Measurements from ENCODE around the gene ABTB2. TPM values are rescaled to one million over a fixed set of nuclear protein-coding genes. Genes with fewer than 3 reads are reported as not detected.

Gene ABTB2
- total and polyA plus RNA-seq, 2 of the 8 experiments (the other 6 are each of a cell fraction or from before 2014, with no cell fraction given) = 7.7 to 10.2 TPM

DNA sequence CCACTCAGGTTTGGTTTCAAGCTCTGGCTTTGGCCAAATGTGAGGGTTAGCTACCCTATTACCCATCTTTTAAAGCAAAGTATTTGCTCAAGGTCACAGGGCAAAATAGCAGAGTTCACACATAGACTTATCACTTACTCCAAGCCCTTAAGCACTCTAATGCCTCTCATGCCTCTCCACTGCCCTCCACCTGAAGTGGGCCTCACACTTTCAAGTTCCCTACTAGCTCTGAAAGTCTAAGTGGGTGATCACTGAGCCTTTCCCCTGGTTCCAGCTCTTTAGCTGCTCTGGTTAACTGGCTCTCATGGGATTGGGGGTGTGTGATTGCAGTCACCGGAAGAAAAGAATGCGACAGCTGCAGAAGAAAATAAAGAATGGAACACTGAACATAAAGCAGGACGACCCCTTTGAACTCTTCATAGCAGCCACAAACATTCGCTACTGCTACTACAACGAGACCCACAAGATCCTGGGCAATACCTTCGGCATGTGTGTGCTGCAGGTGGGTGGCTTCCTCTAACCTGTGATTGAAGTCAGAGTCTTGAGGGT is 246.0 kb downstream of the ABTB2 start (continued):
- no peak for TF ChIP-seq SUZ12 (IDR thresholded peaks at IDR 0.05; ENCODE audit: low read length)
- no peak for TF ChIP-seq POLR2AphosphoS5 (IDR thresholded peaks at IDR 0.05; ENCODE audit: low read depth, low read length)
